HG03439 (cell line): Measurements from ENCODE around the gene ARID5B.

Experiments used
- ATAC-seq: cut with Tn5 transposase; IDR thresholded peaks from one replicate; pipeline ENCODE4 v1.9.1; 2021; ENCODE audit warnings: mild to moderate bottlenecking, moderate library complexity; ENCODE audit not compliant: unreplicated experiment

The ARID5B gene

DNA sequence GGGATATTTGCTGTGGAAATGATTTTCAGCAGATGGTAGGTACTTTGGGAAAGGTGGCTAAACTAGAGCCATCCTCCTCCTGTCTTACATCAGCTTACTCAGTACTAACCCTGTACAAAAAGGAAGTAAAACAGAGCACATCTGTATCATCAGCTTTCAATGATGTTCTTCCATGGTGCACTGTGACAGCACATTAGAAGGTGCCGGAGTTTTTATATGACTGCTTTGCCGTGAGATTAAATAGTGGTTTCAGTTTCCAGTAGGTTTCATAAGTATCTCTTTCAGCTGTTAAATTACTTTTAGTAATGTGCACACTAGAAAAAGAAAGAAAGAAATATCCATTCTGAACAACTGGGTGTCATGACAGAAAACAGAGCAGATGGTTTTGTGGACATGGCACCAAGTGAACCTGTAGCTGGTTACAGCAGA is 86.5 kb downstream of the ARID5B start:
- ATAC-seq, result peak; percentile 96

DNA sequence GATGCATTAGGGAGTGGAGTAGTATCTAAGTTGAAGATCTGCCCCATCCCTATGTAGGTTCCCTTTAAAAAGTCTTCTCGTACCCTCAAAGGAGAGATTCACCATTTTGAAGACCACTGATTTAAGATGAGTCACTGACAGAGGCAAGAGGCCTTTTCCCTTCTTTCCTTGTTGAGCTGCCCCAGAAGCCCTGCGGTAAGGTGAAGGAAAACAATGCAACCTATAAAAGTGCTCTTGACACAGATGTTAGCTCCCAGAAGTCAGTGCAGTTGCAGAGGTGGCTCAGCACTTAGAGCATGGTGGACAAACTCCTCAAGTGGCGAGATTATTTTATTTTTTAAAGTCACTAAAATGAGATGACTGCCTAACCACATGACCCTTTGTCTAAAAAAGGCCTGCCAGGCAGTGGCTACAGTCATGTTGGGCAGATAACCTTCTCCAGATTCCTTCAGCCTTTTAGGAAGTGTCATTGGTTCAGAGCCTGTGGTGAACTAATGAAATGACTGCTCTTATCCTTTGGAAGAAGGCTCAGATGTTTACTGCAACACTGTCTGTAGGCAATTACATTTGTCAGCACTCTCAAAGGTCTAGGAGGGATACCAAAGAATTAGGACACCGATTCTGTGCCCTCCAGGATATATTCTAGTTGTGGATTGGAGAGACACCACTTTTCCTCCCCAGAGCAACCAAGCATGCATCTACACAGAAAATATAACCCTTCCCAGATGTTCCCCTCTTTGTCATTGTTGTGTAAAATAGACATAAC is 88.7 kb downstream of the ARID5B start:
- no peak for ATAC-seq

DNA sequence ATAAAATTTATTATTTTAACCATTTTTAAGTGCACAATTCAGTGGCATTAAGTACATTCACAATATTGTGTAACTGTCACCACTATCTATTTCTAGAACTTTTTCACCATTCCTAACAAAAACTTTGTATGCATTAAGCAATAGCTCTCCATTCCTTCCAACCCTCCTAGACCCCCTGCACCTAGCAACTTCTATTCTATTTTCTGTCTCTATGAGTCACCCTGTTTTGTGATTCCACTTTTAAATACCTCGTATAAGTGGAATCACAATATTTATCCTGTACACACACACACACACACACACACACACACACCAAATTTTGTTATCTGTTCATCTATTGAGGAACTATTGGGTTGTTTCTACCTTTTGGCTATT is 89.2 kb downstream of the ARID5B start:
- no peak for ATAC-seq

DNA sequence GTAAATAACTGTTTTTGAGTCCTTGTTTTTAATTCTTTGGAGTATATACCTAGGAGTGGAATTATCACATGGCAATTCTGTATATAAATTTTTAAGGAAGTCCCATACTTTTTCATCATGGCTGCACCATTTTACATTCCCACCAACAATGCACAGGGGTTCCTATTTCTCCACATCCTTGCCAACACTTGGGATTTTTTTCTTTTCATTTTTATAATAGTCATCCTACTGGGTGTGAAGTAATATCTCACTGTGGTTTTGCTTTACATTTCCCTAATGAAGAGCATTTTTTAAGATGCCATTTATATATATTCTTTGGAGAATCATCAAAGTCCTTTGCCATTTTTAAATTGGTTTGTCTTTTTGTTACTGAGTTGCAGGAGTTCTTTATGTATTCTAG is 89.7 kb downstream of the ARID5B start:
- no peak for ATAC-seq

DNA sequence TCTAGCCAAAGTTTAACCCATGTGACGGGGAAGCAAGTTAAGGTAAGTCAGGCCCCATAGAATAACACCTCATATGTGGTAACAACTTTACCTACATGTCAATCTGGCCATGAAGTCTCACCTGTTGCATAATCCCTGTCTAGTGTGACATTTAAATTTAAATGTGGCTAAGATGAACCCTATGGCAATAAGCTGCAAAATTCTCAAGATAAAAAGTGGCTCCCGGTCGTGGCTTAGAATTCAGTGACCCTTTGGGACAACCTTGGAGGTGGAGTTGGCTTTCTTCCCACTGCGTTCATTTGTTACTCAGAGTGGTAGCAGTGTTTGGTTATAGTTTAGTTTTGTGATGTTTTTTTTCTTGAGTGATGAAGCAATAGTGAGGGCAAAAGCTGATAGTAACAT is 90.6 kb downstream of the ARID5B start:
- ATAC-seq, result no peak

DNA sequence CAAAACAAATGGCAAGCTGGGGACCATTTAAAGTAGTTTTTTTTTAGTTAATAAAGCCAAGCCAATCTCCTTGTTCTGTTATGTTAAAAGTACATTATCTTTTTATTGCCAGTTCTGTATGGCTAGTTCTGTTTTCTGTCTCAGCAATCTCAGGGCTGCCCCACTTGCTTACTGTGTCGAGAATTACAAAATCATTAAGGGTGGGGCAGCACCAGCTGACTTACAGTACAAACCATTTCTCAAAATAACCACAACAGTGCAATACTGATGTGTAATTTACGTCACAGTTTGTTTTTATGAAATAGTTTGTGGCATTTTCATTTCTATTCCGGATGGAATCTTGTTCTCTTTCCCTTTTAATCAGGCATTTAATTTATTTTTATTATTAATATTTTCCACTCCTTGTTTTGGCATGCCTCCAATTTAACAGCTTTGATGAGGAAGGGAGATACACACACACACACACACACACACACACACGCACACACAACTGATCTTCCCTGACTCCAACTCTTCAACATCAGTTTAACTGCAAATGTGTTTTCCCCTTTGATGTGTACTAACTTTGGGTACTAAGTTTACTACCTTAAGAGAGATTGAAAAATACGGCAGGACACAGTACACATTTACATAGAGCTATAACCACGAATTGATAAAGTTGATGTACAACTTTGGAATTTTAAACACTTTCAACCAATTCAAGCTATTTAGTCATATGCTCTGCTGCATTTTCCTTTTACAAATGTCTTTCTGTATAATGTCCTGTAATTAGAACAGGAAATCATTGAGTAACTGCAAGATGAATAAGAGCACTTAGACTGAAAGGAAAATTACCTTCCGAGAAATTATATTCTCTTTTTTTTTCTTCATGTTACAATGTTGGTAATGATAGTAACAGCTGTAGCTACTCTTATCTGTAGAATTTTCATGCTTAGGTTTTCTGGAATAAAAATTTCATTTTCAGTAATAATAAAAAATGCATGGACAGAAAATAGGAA is 91.5 kb downstream of the ARID5B start:
- ATAC-seq, result peak; percentile 37

DNA sequence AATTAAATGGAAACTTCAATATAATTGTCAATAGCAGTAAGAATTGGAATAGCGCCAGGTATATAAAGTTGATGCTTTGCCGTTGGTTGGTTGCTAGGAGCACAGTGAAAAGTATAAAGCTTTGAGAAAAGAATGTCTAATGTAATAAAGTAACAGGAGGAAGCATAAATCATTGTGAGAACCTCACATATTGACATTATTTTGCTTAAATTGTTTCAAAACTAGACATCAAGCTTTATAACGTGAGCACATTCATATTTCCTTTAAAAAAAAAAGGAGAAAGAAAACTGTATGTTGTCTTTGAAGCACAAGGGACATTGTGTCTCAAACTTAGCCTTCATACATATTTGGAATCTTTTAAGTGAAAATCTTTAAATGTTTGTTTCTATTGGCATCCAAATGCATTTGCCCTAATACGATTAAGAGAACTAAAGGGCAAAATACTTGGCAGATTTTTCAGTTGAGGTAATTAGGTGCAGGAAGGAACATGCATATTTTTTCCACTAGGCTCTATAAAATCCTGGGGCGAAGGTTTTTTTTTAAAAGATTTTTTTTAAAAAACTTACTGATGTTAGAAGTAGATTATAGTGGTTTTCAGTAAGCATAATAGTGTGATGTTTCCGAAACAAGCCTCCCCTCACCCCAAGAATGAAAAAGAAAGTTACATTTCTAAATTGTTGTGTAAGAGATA is 92.4 kb downstream of the ARID5B start:
- no peak for ATAC-seq

DNA sequence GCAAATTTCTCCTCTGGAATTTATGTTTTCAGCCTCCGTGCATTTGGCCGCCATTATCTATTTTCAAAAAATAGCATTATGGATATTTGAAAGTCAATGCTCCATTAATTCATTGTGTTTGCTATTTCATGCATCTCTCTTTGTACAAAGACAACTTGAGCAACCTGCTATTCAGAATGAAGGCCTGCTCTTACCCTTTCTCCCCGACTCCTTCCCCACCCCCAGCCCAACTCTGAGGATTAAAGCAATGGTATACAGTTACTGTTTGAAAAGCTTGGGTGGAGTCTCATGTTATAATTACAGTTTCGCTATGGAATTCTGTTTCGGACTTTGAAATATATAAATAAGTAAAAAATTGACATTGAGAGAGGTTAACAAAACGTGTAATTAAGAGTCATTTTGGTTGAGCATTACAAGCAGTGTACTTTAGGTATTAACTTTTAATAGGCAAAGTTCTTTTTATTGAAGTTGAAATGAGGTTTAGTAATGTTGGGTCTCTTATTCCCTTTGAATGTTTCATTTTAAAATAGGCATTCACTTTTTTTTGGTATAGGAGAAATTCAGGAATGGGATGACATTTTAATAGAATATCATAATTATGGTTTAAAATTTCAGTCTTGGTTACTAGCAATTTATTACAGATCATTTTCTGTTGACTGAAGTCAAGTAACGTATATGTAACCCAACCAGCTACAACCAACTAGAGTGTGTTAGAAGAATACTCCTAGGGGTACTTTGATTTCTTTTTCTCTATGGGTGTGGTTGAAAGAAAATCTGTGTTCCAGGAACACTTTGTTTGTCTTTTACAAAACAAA is 93.1 kb downstream of the ARID5B start:
- no peak for ATAC-seq

DNA sequence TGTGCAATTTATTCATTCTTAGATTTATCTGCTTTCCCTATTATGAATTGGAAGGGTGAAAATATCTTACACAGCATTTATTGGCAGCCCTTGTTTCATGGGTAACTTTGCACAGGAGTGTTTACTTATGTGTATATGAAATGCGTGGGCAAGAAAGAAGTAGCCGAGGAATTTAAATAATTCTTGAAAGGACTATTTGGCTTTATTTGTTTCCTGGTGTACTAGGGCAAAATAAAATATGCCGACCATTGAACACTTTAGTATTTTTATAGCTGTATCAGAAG is 93.7 kb downstream of the ARID5B start:
- ATAC-seq, result no peak

DNA sequence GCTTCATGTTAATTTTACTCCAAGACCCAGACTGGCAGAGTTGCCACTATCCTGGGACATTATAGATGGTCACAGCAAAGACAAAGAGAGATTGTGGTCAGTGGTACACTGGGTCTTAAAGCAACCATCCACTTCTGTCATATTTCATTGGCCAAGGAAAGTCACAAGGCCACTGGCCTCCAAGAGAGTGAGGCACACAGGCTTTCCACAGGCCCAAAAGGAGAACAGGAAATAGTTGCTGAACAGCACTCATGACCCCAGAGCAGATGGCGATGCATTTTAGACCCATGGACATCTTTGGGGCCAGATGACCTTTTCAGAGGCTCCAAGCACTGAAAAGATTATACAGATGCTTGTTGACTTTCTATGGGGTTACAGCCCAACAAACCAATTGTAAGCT is 97.4 kb downstream of the ARID5B start:
- no peak for ATAC-seq

DNA sequence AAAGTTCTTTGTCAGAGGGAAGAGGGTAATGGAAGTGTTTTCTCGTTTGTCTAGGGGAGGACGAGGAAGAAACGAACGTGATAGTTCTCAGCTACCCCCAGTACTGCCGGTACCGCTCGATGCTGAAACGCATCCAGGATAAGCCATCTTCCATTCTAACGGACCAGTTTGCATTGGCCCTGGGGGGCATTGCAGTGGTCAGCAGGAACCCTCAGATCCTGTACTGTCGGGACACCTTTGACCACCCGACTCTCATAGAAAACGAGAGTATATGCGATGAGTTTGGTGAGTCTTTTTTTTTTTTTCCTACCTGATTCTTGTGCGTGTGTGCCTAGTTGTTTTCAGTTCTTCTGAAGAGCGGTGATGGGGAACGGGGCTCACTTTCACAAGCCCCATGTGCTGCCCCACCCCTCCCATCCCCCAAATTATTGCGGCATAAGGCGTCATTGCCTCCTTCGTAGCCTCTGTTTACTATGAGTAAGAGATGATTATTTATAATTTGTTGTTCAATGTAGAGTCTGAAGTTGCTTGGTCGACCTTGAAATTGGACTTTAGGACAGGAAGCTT is 98.6 kb downstream of the ARID5B start:
- peak; percentile 84 for ATAC-seq

DNA sequence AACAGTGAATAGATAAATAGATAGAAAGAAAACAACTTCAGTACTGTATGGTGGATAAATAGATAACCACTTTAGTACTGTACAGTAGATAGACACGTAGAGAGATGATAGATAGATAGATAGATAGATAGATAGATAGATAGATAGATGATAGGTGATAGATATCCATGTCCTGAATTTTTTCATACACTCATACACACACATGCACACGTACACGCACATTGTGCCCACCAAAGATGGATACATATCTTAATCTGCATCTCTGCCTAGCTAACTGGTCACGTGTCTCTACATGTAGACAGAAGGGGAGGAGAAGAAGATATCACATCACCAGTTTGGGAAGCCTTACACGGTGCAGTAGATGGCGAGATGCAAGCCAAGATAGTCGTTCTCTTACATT is 99.2 kb downstream of the ARID5B start:
- peak; percentile 2 for ATAC-seq

DNA sequence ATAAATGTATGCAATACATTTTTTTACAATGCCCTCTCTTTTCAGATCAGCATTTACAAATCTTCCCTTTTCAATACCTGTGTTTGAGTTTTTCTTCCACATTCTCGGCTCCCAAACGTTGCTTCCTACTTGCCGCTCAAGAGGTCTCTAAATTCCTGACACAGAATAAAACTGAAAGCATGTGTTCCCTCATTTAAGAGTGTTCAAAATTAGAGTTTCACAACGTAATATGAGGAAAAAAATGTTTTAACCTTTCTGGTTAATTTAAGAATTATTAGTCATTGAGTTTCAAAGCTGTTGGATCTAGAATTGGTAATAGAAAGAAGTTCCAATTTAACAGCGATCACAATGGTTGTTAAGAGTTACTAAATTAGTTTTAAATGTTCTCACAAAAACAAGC is 100.4 kb downstream of the ARID5B start:
- ATAC-seq, result no peak

DNA sequence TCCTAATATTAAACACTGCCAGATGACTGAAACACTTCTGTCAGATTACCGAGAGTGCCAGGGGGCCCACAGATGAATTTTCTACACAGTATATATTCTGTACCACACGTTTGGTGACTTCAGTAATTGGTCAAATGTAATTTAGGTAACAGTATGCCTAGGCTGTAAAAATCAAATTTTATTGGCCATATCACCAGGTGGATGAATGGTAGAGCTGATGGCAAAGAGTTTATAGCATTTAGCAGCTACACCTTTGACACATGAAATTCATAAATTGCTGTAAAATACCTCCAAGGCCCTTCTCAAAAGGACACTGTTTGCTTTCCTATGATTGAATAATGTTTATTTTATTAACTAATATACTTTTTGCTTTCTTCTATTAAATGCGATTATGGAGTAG is 101.3 kb downstream of the ARID5B start:
- ATAC-seq, result no peak

DNA sequence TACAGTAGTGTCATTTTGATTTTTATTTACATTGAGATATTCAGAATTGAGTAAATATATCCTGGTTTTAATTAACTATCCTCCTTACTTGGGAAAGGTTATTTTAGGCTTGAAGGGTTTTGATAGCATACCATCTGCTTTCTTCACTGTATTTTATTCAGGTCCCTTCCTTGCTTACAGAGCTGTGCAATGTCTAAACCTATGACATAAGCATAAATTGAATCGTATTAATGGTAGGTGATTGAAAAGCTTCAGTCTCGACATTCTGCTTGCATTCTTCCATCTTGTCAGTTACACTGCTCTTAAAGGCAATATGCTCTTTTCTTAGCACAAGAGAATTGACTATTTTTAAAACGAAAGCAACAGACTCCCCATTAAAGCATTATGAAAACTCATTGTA is 102.5 kb downstream of the ARID5B start:
- ATAC-seq, result no peak

DNA sequence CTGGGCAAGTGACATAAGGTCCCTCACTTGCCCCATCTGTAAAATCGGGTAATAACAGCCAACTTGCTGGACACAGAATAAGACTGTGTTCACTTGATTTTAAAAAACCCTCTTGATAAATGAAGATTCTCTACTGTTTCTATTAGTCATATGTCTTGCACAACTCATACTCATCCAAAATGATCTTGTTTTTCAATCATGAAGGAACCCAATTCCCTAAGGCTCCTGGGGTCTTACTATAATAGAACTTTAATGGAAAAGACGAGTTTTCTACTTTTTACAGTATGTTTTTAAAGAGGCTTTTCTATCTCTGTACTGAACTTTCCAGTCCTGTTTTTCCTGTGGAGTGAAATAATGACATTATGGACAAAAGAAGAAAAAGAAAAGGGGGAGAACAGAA is 103.8 kb downstream of the ARID5B start:
- ATAC-seq, result no peak

DNA sequence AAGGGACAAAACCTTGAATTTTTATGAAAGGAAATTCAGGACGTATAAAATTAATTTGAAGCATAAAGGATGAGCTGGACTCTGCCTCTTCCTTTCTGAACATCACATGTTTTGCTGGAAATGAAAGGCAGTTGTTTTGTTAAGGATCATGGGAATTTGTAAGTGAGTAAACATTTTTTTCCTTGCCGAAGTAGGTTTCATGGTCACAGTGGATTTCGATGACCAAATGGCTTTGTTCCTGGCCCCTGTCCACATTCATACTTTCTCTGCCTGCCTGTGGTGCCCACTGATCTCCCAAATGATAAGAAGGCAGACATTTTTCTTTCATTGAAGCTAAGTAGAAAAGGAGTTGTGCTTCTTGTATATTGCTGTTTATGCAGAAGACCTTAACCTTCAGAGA is 104.2 kb downstream of the ARID5B start:
- ATAC-seq, result no peak

DNA sequence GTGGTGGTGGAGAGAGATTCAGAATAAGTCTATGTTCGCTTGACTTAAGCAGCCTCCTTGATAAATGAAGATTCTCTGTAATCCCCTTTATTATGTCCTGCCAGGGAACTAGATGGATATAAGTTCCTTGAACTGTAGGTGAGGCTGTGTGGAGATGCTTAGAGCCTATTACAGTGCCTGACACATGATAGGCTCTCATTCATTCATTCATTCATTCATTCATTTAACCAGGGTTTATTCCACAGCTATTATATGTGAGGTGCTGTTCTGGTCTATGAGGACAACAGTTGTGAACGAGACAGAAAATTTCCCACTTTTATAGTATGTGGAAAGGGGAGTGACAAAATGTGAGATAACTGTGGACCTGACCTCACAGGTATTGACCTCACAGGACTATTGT is 105.6 kb downstream of the ARID5B start:
- ATAC-seq, result no peak

DNA sequence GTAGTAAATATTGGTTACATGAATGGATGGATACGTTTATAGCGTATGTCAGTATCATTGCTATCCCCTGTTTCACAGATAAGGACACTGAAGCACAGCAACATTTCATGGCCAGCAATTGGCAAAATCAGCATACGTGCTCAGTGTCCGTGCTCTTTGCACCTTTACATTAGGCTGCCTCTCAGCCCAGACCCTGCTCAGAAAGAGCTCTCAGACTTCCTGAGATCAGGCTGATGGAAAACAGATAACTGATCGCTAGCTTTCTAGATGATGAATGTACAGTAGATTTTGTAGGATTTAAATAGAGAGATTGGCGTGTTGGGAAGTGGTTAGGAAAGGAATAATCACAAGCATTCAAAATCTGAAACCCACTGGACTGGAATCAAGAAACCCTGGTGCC is 106.7 kb downstream of the ARID5B start:
- no peak for ATAC-seq

DNA sequence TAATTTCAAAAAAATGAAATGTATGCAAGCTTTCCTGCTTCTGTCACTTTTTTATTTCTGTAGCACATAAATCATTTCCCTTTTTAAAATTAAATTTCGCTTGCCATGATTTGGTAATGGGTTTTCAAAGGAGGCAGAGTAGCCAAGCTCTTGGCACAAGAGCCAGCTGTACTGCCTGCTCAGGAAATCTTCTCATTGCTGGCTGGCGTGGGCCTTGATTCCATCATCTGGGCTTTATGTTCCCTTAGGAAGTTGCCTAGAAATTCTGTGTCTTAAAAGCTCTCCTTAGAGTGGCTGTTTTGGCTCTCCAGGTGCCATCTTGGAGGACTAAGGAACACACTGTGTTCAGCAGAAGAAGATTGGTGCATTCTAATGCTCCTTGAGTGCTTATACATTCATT is 107.4 kb downstream of the ARID5B start:
- no peak for ATAC-seq

DNA sequence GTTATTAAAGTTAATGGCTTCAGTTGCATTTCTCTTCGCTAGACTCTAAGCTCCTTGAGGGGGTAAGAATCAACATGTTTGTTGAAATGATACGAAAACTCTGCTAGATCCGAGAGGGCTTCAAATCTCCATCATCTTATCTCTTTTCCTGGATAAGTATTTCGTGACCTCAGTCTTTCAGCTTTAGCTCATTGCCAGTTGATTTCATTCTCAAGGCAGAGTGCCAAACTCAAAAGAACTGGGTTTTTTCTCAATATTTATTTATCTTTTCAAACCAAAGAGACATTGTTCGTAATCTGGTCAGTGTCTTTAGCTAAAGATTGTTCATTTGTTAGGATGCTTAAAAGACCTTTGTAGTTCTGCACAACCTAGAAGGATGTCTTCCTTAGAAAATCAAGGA is 108.9 kb downstream of the ARID5B start:
- no peak for ATAC-seq
